HCT116 (cell line): ENCODE results near the gene SALL3. TPM values are rescaled to one million over a fixed set of nuclear protein-coding genes. Genes with fewer than 3 reads are reported as not detected.

Experiments
- ATAC-seq: fragments of 200-7000 bp; cut with Tn5 transposase; 2 replicates; pipeline ENCODE4 v1.9.1; 2020; ENCODE audit warnings: mild to moderate bottlenecking, moderate library complexity
- BruUV-seq: library from RNA; stranded (reverse); fragments of 400-500 nt; replicated peaks from 2 replicates; lab custom pipeline; 2021; lab: Mats Ljungman, UMichigan
- CTCF ChIA-PET: fragments of 300-600 bp; sonication (Branson Sonifier 250); formaldehyde crosslinking; loops from one replicate; lab custom pipeline; 2021; ENCODE audit warnings: antibody characterized with exemption; lab: Charles Lee
- POLR2A ChIA-PET: fragments of 300-600, 350-600 bp; sonication (Branson Sonifier 250); formaldehyde crosslinking; loops from one replicate; lab custom pipeline; 2021; ENCODE audit warnings: antibody characterized with exemption; lab: Charles Lee
- RAD21 ChIA-PET, 2 experiments: fragments of 300-600 bp; sonication (Branson Sonifier 250); formaldehyde crosslinking; loops; one replicate each; lab custom pipeline; 2023; ENCODE audit warnings: low total read pairs in 2 of 2; ENCODE audit not compliant: uncharacterized antibody in 2 of 2, unreplicated experiment in 2 of 2, low non-redundant PET in 1 of 2; lab: Charles Lee
- DNase-seq: peaks from one replicate; pipeline ENCODE4 v3.0.0-alpha.2; 2010; ENCODE audit warnings: low read depth, low spot score
- H2AFZ ChIP-seq: fragments of 200-600 bp; shearing (Covaris generic), sonication (generic); 2 replicates; pipeline ENCODE4 v1.6.1; 2017; ENCODE audit warnings: low read depth, mixed run types, mixed read lengths, antibody characterized with exemption, low read length; ENCODE audit not compliant: poor library complexity, severe bottlenecking
- H3K27ac ChIP-seq: 2 replicates; pipeline ENCODE4 v1.5.1; 2012; ENCODE audit warnings: low read depth, low read length
- H3K27me3 ChIP-seq: fragments of 200-600 bp; sonication (generic); 2 replicates; pipeline ENCODE4 v1.6.1; 2016; ENCODE audit warnings: mixed run types, low read length, mixed read lengths; ENCODE audit not compliant: insufficient read depth
- H3K36me3 ChIP-seq, 2 experiments: fragments of 200-500 bp in 1 of 2; fragments of 200-600 bp in 1 of 2; sonication (Bioruptor generic) in 1 of 2; sonication (generic) in 1 of 2; 2 replicates each; pipeline versions ENCODE4 v1.5.1 to v1.6.1; 2014 to 2016; ENCODE audit warnings: low read length in 2 of 2, inconsistent platforms in 1 of 2, mixed read lengths in 1 of 2, mixed run types in 1 of 2; ENCODE audit not compliant: insufficient read depth in 2 of 2, control insufficient read depth in 1 of 2
- H3K4me1 ChIP-seq, 2 experiments: fragments of 200-600 bp in 1 of 2; sonication (generic) in 1 of 2; 2 replicates each; pipeline versions ENCODE4 v1.5.1 to v1.6.1; 2012 to 2017; ENCODE audit warnings: low read length in 2 of 2, inconsistent platforms in 1 of 2, mild to moderate bottlenecking in 1 of 2, mixed read lengths in 1 of 2, mixed run types in 1 of 2, moderate library complexity in 1 of 2; ENCODE audit not compliant: insufficient read depth in 2 of 2, control insufficient read depth in 1 of 2
- H3K4me2 ChIP-seq: fragments of 200-600 bp; sonication (generic); 2 replicates; pipeline ENCODE4 v1.6.1; 2017; ENCODE audit warnings: mixed run types, low read length, mixed read lengths
- H3K4me3 ChIP-seq, 2 experiments: fragments of 200-600 bp in 1 of 2; sonication (generic) in 1 of 2; replicated peaks in 1 of 2; 2 replicates each; pipeline ENCODE4 v1.5.1; 2011 to 2016; ENCODE audit warnings: low read length in 2 of 2, control low read depth in 1 of 2, low read depth in 1 of 2, mild to moderate bottlenecking in 1 of 2, mixed read lengths in 1 of 2, mixed run types in 1 of 2
- H3K79me2 ChIP-seq: fragments of 200-600 bp; sonication (generic); 2 replicates; pipeline ENCODE4 v1.6.1; 2017; ENCODE audit warnings: mild to moderate bottlenecking, mixed run types, low read length, moderate library complexity, mixed read lengths; ENCODE audit not compliant: insufficient read depth
- H3K9ac ChIP-seq: fragments of 200-600 bp; sonication (generic); 2 replicates; pipeline ENCODE4 v1.6.1; 2016; ENCODE audit warnings: low read length, mixed read lengths
- H3K9me2 ChIP-seq: fragments of 200-600 bp; sonication (generic), shearing (Covaris generic); 2 replicates; pipeline ENCODE4 v1.6.1; 2017; ENCODE audit warnings: mixed run types, mild to moderate bottlenecking, moderate library complexity; ENCODE audit not compliant: insufficient read depth
- H3K9me3 ChIP-seq, 2 experiments: fragments of 200-500 bp in 1 of 2; fragments of 200-600 bp in 1 of 2; sonication (Bioruptor generic) in 1 of 2; sonication (generic) in 1 of 2; 2 replicates each; pipeline ENCODE4 v1.6.1; 2014 to 2017; ENCODE audit warnings: low read length in 2 of 2, mixed read lengths in 2 of 2, inconsistent platforms in 1 of 2, low read depth in 1 of 2, mild to moderate bottlenecking in 1 of 2, mixed run types in 1 of 2, moderate library complexity in 1 of 2; ENCODE audit not compliant: control insufficient read depth in 1 of 2, insufficient read depth in 1 of 2
- H4K20me1 ChIP-seq: fragments of 200-600 bp; sonication (generic), shearing (Covaris generic); 2 replicates; pipeline ENCODE4 v1.6.1; 2017; ENCODE audit warnings: mixed run types, mild to moderate bottlenecking, moderate library complexity; ENCODE audit not compliant: insufficient read depth
- CTCF ChIP-seq, 3 experiments: fragments of 200-600 bp in 1 of 3; sonication (generic) in 1 of 3; IDR thresholded peaks in 2 of 3; conservative IDR thresholded peaks in 1 of 3; 2 replicates each; pipeline ENCODE4 v1.5.1; 2012 to 2017; ENCODE audit warnings: low read depth in 2 of 3, low read length in 2 of 3, antibody characterized with exemption in 1 of 3, borderline replicate concordance in 1 of 3, control low read depth in 1 of 3, mild to moderate bottlenecking in 1 of 3, mixed read lengths in 1 of 3, mixed run types in 1 of 3, moderate library complexity in 1 of 3; ENCODE audit not compliant: insufficient read depth in 1 of 3
- ELF1 ChIP-seq: IDR thresholded peaks from 2 replicates; pipeline ENCODE4 v1.6.1; 2012; ENCODE audit warnings: low read depth, borderline replicate concordance
- EZH2 ChIP-seq: fragments of 200-600 bp; sonication (generic); IDR thresholded peaks from 2 replicates; pipeline ENCODE4 v1.6.1; 2017; ENCODE audit warnings: antibody characterized with exemption, mixed run types
- FOSL1 ChIP-seq: IDR thresholded peaks from 2 replicates; pipeline ENCODE4 v1.6.1; 2012; ENCODE audit warnings: low read depth
- JUND ChIP-seq: IDR thresholded peaks from 2 replicates; pipeline ENCODE4 v1.6.1; 2012
- POLR2A ChIP-seq: IDR thresholded peaks from 2 replicates; pipeline ENCODE4 v1.7.0; 2011; ENCODE audit warnings: borderline replicate concordance; ENCODE audit not compliant: insufficient read depth, insufficient read length; ENCODE audit errors: extremely low read depth
- REST ChIP-seq: IDR thresholded peaks from 2 replicates; pipeline ENCODE4 v1.6.1; 2012; ENCODE audit warnings: low read depth
- SIN3A ChIP-seq: IDR thresholded peaks from 2 replicates; pipeline ENCODE4 v1.6.1; 2012; ENCODE audit warnings: low read depth
- SP1 ChIP-seq: IDR thresholded peaks from 2 replicates; pipeline ENCODE4 v1.6.1; 2012; ENCODE audit warnings: low read depth
- ZBTB33 ChIP-seq: IDR thresholded peaks from 2 replicates; pipeline ENCODE4 v1.6.1; 2011; ENCODE audit warnings: mild to moderate bottlenecking, low read length, moderate library complexity; ENCODE audit not compliant: insufficient replicate concordance; ENCODE audit errors: extremely low read depth
- intact Hi-C: fragments of 100-400 bp; cut with micrococcal nuclease; formaldehyde crosslinking; loops from 2 replicates; pipeline ENCODE4 v1.10.0; 2022
- total RNA-seq: library from RNA; stranded (reverse); gene quantifications from one replicate; pipeline ENCODE4 v1.2.1, GENCODE V29; 2021; ENCODE audit not compliant: unreplicated experiment

SALL3 gene
- total RNA-seq, 1 experiment from 2014 or later = not detected

- no peak for DNase-seq
- no peaks in the 10 kb centered on the region for H3K9me3 ChIP-seq
- no peak overlapping the region for H3K4me2 ChIP-seq
- no peak for TF ChIP-seq SP1
- no peak for TF ChIP-seq SIN3A
- no peak for TF ChIP-seq EZH2
- no peak for TF ChIP-seq JUND
- TF ChIP-seq FOSL1 = no peak
- TF ChIP-seq, all 23 proteins: peak for 0
- no peak for ATAC-seq
- Histone ChIP-seq H3K27ac (no peak overlapping the region), H3K9ac (no peak overlapping the region), H3K4me3 (no peak overlapping the region), H2AFZ (no peak overlapping the region), H3K9me2 (no peaks in the 10 kb centered on the region), H3K36me3 (no peaks in the 10 kb centered on the region), H3K27me3 (peaks cover 7% of the 10 kb centered on the region; the same call in 1 of the 2 replicates), H4K20me1 (no peaks in the 10 kb centered on the region), H3K4me1 (no peaks in the 10 kb centered on the region), H3K79me2 (no peaks in the 10 kb centered on the region)
- ChIA-PET CTCF (no interaction called here), POLR2A (no interaction called here), RAD21 (no interaction called here)
- intact Hi-C loops = no loop called here
- BruUV-seq = no TSS peak
Observed at GRCh38 chr18:78991446-78991845, 11.8 kb downstream of the SALL3 start.

- no TSS peak for BruUV-seq
- no peak overlapping the region for H3K4me2 ChIP-seq
- DNase-seq (no peak), ATAC-seq (no peak)
- no peak overlapping the region for H3K27ac ChIP-seq
- POLR2A ChIA-PET = no interaction called here
- no peak overlapping the region for H3K4me3 ChIP-seq
- CTCF ChIA-PET = no interaction called here
- H3K9me2 ChIP-seq = no peaks in the 10 kb centered on the region
- H3K9me3 ChIP-seq = no peaks in the 10 kb centered on the region
- peaks cover 7% of the 10 kb centered on the region; the same call in 1 of the 2 replicates for H3K27me3 ChIP-seq
- no peaks in the 10 kb centered on the region for H4K20me1 ChIP-seq
- H3K9ac ChIP-seq = no peak overlapping the region
- no peaks in the 10 kb centered on the region for H3K4me1 ChIP-seq
- RAD21 ChIA-PET = no interaction called here
- H3K36me3 ChIP-seq = no peaks in the 10 kb centered on the region
- intact Hi-C loops = no loop called here
- no peaks in the 10 kb centered on the region for H3K79me2 ChIP-seq
- H2AFZ ChIP-seq = no peak overlapping the region
- TF ChIP-seq REST (no peak), SP1 (no peak), POLR2A (no peak), ZBTB33 (no peak), CTCF (IDR thresholded peaks at IDR 0.05 in 2 of 3, conservative IDR thresholded peaks at IDR 0.05 in 1 of 3; ENCODE audit: borderline replicate concordance in 1 of 3, insufficient read depth in 1 of 3, low read depth in 2 of 3, low read length in 2 of 3) (no peak), ELF1 (no peak)
Observed at GRCh38 chr18:78992041-78993011, 12.7 kb downstream of the SALL3 start.
